Loucy (cell line): Measurements from ENCODE around the gene GAS6.

Experiments used
- H2AFZ ChIP-seq: fragments of 200-600 bp; sonication (generic); 2 replicates; pipeline ENCODE4 v1.6.0; 2016; ENCODE audit warnings: antibody characterized with exemption, mild to moderate bottlenecking, low read length, moderate library complexity
- H3F3A ChIP-seq: fragments of 200-600 bp; 2 replicates; pipeline ENCODE4 v1.6.0; 2016; ENCODE audit warnings: antibody characterized with exemption, low read depth, mild to moderate bottlenecking
- H3K27me3 ChIP-seq: fragments of 200-600 bp; sonication (generic); 2 replicates; pipeline ENCODE4 v1.6.1; 2014; ENCODE audit warnings: low read length, mild to moderate bottlenecking; ENCODE audit not compliant: insufficient read depth, poor library complexity, severe bottlenecking
- H3K36me3 ChIP-seq: fragments of 200-600 bp; sonication (generic); 2 replicates; pipeline ENCODE4 v1.6.1; 2016; ENCODE audit warnings: low read length; ENCODE audit not compliant: insufficient read depth
- H3K4me1 ChIP-seq: fragments of 200-600 bp; sonication (generic); 2 replicates; pipeline ENCODE4 v1.5.1; 2014; ENCODE audit warnings: low read length, mild to moderate bottlenecking; ENCODE audit not compliant: insufficient read depth, poor library complexity, severe bottlenecking
- H3K4me2 ChIP-seq: fragments of 200-600 bp; sonication (generic); 2 replicates; pipeline ENCODE4 v1.6.0; 2014; ENCODE audit warnings: antibody characterized with exemption, low read length, low read depth, mild to moderate bottlenecking; ENCODE audit not compliant: poor library complexity, severe bottlenecking
- H3K4me3 ChIP-seq: fragments of 200-600 bp; sonication (generic); 2 replicates; pipeline ENCODE4 v1.5.1; 2014; ENCODE audit warnings: low read length, mild to moderate bottlenecking, mixed read lengths; ENCODE audit not compliant: poor library complexity, severe bottlenecking
- H3K79me2 ChIP-seq: fragments of 200-600 bp; sonication (generic); 2 replicates; pipeline ENCODE4 v1.6.1; 2014; ENCODE audit warnings: low read length; ENCODE audit not compliant: insufficient read depth
- H3K9ac ChIP-seq: fragments of 200-600 bp; sonication (generic); 2 replicates; pipeline ENCODE4 v1.6.0; 2014; ENCODE audit warnings: mild to moderate bottlenecking, low read depth, low read length, moderate library complexity; ENCODE audit not compliant: poor library complexity, severe bottlenecking
- H3K9me2 ChIP-seq: fragments of 200-600 bp; sonication (generic); replicated peaks from 2 replicates; pipeline ENCODE4 v1.6.1; 2016; ENCODE audit warnings: low read depth, low read length, mixed read lengths
- H3K9me3 ChIP-seq: fragments of 200-600 bp; sonication (generic); 2 replicates; pipeline ENCODE4 v1.6.1; 2014; ENCODE audit warnings: mild to moderate bottlenecking, antibody characterized with exemption, low read length, low read depth; ENCODE audit not compliant: insufficient read depth
- H4K20me1 ChIP-seq: fragments of 200-600 bp; sonication (generic); 2 replicates; pipeline ENCODE4 v1.6.0; 2014; ENCODE audit warnings: antibody characterized with exemption, low read length, mild to moderate bottlenecking; ENCODE audit not compliant: insufficient read depth, poor library complexity, severe bottlenecking
- EZH2phosphoT487 ChIP-seq: fragments of 200-600 bp; IDR thresholded peaks from 2 replicates; pipeline ENCODE4 v1.6.1; 2018; ENCODE audit warnings: antibody characterized with exemption, mild to moderate bottlenecking, moderate library complexity, borderline replicate concordance
- TF ChIP-seq, protein P1 (sequence below): fragments of 200-600 bp; sonication (generic); conservative IDR thresholded peaks from 2 replicates; pipeline ENCODE4 v1.5.1; 2014; ENCODE audit warnings: mild to moderate bottlenecking, antibody characterized with exemption, low read length

GAS6 gene

DNA sequence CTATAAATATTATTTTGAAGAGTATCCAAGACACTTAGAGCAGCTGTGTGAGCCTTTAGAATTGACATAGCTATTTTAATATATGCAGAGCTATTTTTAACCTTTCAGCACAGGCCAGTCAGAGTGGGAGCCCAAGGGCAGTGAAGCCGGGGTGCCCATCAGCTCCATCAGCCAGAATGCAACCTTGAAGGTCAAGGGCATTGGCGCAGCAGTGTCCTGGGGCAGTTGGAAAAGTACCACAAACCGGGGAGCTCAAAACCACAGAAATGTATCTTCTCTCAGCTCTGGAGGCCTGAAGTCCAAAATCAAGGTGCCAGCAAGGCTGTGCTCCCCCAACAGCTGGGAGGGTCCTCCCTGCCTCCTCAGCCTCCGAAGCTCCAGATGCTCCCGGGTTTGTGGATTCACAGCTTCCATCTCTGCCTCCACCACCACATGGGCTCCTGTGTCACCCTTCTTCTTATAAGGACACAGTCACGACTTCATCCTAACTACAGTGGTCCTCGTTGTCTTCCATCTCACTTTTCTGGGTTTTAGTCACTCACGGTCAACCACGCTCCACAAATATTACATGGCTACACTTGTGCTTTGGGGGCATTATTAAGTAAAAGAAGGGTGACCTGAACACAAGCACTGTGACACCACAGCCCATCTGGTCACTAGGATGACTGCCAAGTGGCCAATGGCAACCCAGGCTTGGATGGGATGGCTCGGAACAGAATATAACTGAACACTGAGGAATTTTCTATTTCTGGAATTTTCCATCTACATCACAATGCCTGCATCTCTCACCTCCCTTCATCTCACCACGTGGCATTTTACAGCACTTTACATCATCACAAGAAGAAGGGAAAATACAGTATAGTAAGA, 15.9 kb upstream of the GAS6 start:
- Histone ChIP-seq H3K9me3 (no peaks in the 10 kb centered on the region; the same call in 1 of the 2 replicates), H3K27me3 (no peaks in the 10 kb centered on the region), H4K20me1 (no peaks in the 10 kb centered on the region), H3K4me1 (peaks cover 35% of the 10 kb centered on the region), H2AFZ (no peak overlapping the region), H3K79me2 (no peaks in the 10 kb centered on the region), H3K4me3 (no peak overlapping the region), H3F3A (no peaks in the 10 kb centered on the region), H3K9ac (no peak overlapping the region), H3K36me3 (no peaks in the 10 kb centered on the region), H3K4me2 (no peak overlapping the region), H3K9me2 (no peaks in the 10 kb centered on the region)
- TF ChIP-seq EZH2phosphoT487 = no peak
- TF ChIP-seq, protein P1, sequence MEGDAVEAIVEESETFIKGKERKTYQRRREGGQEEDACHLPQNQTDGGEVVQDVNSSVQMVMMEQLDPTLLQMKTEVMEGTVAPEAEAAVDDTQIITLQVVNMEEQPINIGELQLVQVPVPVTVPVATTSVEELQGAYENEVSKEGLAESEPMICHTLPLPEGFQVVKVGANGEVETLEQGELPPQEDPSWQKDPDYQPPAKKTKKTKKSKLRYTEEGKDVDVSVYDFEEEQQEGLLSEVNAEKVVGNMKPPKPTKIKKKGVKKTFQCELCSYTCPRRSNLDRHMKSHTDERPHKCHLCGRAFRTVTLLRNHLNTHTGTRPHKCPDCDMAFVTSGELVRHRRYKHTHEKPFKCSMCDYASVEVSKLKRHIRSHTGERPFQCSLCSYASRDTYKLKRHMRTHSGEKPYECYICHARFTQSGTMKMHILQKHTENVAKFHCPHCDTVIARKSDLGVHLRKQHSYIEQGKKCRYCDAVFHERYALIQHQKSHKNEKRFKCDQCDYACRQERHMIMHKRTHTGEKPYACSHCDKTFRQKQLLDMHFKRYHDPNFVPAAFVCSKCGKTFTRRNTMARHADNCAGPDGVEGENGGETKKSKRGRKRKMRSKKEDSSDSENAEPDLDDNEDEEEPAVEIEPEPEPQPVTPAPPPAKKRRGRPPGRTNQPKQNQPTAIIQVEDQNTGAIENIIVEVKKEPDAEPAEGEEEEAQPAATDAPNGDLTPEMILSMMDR = no peak

DNA sequence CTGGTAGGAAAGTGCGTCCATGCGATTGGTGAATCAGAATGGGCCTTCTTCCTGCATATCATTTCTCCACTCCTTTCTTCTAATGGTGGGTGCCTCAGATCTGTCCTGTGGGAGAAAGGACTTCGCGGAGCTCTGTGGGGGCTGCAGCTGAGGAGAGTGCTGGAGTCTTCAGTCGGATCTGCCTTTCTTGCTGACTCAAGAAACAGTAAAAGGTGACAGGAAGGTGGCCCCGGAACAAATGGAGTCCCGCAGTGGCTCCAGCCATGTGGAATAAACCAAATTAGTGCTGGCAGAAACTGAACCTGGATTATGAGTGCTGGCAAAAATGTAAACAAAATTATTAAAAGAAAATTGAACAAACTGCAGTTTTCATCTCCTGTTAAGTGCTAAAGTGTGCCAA, 15.1 kb upstream of the GAS6 start:
- H3K79me2 ChIP-seq = no peaks in the 10 kb centered on the region
- H3K4me2 ChIP-seq = no peak overlapping the region

DNA sequence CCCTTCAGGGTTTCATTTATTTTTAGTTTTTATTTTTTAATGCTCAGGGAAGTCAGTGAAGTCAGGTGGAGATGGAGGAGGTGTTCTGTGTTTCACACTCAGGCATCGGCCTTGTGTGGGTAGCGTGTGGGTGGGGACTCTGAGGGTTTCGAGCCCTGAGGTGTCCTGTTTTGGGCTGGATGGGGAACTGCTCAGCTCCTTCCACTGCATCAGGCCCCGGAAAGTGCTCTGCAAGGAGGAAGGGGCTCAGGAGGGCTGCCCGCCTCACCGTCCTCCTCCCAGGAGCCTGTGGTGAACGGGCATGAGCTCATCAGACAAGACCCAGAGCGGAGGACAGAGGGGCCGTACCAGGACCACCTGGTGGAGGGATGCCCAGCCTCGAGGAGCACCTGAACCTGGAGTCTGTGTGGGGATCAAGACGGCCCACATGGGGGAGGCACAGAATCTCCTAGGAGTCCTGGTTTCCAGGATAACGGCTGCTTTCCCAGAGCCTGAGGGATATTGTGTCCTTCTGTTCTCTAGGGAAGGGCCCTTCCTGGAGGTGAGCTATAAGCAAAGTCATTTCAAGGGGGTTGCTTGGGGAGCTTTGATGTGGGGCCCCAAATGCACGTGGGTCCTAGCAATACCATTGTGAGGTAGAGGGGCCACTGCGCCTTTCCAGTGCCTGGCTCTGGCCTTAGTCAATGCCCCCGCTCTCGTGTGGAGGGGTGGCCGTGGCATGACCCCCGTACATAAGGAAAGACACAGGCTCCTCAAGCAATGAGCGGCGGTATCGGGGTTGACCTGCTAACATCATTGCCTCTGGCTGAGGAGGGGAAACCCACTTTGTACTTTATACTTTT, 13.5 kb upstream of the GAS6 start:
- Histone ChIP-seq H4K20me1 (no peaks in the 10 kb centered on the region), H3K9me2 (no peaks in the 10 kb centered on the region), H2AFZ (no peak overlapping the region), H3K79me2 (no peaks in the 10 kb centered on the region), H3K4me1 (peaks cover 30% of the 10 kb centered on the region), H3K36me3 (no peaks in the 10 kb centered on the region), H3F3A (no peaks in the 10 kb centered on the region), H3K9ac (no peak overlapping the region), H3K4me3 (no peak overlapping the region), H3K27me3 (no peaks in the 10 kb centered on the region), H3K4me2 (no peak overlapping the region), H3K9me3 (no peaks in the 10 kb centered on the region; the same call in 1 of the 2 replicates)
- TF ChIP-seq, protein P1 = no peak
- no peak for TF ChIP-seq EZH2phosphoT487

More for the DNA sequence above, 15.1 kb upstream of the GAS6 start:
- Histone ChIP-seq H4K20me1 (no peaks in the 10 kb centered on the region), H3K4me1 (peaks cover 35% of the 10 kb centered on the region), H3K27me3 (no peaks in the 10 kb centered on the region), H3K9me3 (no peaks in the 10 kb centered on the region; the same call in 1 of the 2 replicates), H3K36me3 (no peaks in the 10 kb centered on the region), H3K9me2 (no peaks in the 10 kb centered on the region), H3K9ac (no peak overlapping the region), H2AFZ (no peak overlapping the region), H3F3A (no peaks in the 10 kb centered on the region), H3K4me3 (no peak overlapping the region)
- TF ChIP-seq EZH2phosphoT487 = no peak
- TF ChIP-seq, protein P1 = no peak
